ENCODE results near the gene FBXO7. TPM values are rescaled to one million over a fixed set of nuclear protein-coding genes. Genes with fewer than 3 reads are reported as not detected.

Gene FBXO7
- total RNA-seq, 1 donor: 67.4 TPM

DNA sequence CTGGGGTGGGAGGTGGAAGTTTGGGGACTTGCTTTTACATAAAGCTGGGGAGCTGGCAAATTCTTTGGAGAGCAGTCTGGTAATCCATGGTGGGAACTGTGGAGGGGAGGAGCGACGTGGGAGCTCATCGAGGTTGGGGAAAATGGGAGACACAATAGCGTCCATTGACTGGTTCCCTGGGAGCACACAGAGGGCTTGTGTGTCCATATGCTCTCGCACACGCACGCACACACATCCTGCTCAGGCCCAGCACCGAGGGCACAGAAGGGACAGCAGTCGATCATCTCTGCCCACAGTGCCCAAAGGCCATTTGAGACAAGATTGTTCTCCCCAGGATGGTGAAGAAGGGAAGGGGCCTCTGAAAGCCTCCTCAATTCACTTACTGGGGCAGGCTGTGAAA lies 53.7 kb downstream of the FBXO7 start:
- H3K4me3 ChIP-seq (ENCODE audit: low read depth, low read length): no peak overlapping the region
- no peak for DNase-seq (ENCODE audit: low read depth)
- TF ChIP-seq, protein P1, sequence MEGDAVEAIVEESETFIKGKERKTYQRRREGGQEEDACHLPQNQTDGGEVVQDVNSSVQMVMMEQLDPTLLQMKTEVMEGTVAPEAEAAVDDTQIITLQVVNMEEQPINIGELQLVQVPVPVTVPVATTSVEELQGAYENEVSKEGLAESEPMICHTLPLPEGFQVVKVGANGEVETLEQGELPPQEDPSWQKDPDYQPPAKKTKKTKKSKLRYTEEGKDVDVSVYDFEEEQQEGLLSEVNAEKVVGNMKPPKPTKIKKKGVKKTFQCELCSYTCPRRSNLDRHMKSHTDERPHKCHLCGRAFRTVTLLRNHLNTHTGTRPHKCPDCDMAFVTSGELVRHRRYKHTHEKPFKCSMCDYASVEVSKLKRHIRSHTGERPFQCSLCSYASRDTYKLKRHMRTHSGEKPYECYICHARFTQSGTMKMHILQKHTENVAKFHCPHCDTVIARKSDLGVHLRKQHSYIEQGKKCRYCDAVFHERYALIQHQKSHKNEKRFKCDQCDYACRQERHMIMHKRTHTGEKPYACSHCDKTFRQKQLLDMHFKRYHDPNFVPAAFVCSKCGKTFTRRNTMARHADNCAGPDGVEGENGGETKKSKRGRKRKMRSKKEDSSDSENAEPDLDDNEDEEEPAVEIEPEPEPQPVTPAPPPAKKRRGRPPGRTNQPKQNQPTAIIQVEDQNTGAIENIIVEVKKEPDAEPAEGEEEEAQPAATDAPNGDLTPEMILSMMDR (IDR thresholded peaks at IDR 0.05; ENCODE audit: insufficient read depth, low read length): no peak

GRCh38 chr22:32528984-32529982 lies 54.7 kb downstream of the FBXO7 start:
- no peak overlapping the region for H3K4me3 ChIP-seq (ENCODE audit: low read depth, low read length)
- DNase-seq (ENCODE audit: low read depth): peak; percentile 89
- TF ChIP-seq, protein P1 (IDR thresholded peaks at IDR 0.05; ENCODE audit: insufficient read depth, low read length): peak; percentile 87

DNA sequence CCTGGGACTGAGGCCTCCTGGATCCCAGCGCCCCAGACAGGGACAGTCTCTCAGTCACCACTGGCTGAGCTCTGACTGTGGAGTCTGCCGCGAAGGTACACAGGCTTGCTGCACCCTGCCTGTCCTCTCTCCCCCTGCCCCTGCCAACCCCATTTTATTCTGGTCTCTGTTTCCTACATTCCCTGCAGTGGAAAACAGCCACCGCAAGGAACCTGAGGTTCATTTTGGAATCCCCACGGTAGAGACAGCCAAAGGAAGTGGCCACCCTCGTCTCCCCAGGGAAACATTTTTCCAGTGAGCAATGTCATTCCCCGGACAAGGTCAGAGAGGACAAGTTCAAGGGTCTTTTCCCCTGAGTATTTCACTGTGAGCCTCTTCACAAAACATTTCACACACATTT lies 56.6 kb downstream of the FBXO7 start:
- H3K4me3 ChIP-seq (ENCODE audit: low read depth, low read length): no peak overlapping the region
- TF ChIP-seq, protein P1 (IDR thresholded peaks at IDR 0.05; ENCODE audit: insufficient read depth, low read length): no peak
- no peak for DNase-seq (ENCODE audit: low read depth)

DNA sequence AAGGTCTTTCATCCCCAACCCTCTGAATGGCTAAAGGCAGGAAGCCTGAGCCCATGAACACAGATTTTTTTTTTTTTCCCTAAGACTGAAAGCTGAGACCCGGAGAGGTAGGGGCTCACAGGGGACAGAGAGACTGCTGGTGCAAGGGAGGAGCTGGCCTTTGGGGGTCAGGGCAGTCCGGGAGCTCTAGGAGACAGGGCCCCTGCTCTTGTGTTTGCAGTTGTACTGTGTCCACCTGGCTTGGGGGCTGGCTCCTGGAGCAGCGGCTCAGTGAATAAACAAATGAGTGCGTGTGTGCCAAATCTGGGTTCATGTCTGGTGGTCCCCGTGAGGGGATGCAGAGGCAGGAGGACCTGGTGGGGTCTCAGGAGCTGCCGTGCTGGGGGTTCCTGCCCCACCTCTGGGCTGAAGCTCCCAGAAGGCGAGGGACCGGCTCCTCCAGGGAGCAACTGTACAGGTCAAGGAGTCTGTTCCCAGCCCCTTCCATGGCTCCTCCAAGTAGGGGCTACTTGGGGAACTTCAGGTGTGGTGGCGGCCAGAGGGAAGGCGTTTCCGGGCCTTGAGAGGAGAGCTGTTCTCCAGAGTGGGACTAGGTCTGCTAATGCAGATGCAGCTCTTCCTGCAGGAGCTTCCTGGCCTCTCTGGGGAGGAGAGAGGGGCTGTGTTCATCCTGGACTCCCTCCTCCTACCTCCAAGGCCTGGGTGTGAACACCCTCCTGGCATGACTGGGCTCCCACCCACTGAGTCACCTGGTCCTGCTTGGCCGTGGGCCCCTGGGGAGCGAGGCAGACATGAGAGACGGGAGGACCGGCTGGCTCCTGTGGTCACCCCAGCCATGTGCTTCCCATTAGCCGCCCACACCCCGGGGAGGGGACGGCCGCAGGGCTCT lies 57.6 kb downstream of the FBXO7 start:
- DNase-seq (ENCODE audit: low read depth): peak; percentile 87
- TF ChIP-seq, protein P1 (IDR thresholded peaks at IDR 0.05; ENCODE audit: insufficient read depth, low read length): no peak
- no peak overlapping the region for H3K4me3 ChIP-seq (ENCODE audit: low read depth, low read length)

- TF ChIP-seq, protein P1 (IDR thresholded peaks at IDR 0.05; ENCODE audit: insufficient read depth, low read length): no peak
- no peak overlapping the region for H3K4me3 ChIP-seq (ENCODE audit: low read depth, low read length)
- DNase-seq (ENCODE audit: low read depth): no peak
These were observed 58.2 kb downstream of the FBXO7 start for GRCh38 chr22:32532820-32533128.

- peak; percentile 28 for DNase-seq (ENCODE audit: low read depth)
- H3K4me3 ChIP-seq (ENCODE audit: low read depth, low read length): no peak overlapping the region
- TF ChIP-seq, protein P1 (IDR thresholded peaks at IDR 0.05; ENCODE audit: insufficient read depth, low read length): no peak
These were observed 58.9 kb downstream of the FBXO7 start for GRCh38 chr22:32533265-32534111.

All from fibroblast of the aortic adventitia (primary cell).